GM21529 (cell line): ENCODE measurements around the gene SMR3B.

Source experiments
- ATAC-seq: cut with Tn5 transposase; IDR thresholded peaks from one replicate; pipeline ENCODE4 v1.9.1; 2021; ENCODE audit not compliant: unreplicated experiment

Gene SMR3B

DNA sequence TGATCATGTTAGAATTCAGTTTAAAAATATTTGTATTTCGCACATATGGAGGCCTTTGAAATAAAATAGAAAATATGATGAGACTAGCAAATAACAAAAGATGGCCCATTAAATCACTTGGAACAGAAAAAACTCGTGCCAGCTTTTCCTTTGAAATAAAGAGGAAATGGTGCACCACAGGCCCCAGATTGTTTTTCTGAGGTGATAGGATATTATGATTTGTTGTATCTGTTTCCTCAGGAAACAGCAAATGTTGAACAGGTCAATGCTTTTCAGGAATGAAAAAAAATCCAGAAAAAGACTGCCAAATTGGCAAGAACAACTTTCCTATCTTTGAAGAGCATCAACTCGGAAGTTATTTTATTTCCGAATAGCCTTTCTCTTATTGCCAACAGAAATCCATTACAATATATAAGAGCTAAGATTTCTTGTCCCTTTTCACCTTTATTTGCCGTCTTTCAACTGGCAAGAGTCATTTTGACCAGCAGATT lies at the start of gene SMR3B:
Gene SMR3B, plus strand, starts transcription at position 441 of the 491 bp plus-strand sequence. CDS start 1,380 bp downstream, outside the sequence.
- ATAC-seq = no peak

- ATAC-seq = no peak
These were observed 48.2 kb upstream of the SMR3B start, which contains the start of gene CABS1 for GRCh38 chr4:70334681-70335080. CABS1 (plus strand) TSS chr4:70334981; CDS start chr4:70335040, 59 bp downstream.

GRCh38 chr4:70336043-70336442 lies 46.9 kb upstream of the SMR3B start:
- no peak for ATAC-seq

- ATAC-seq = no peak
These were observed 45.0 kb upstream of the SMR3B start for GRCh38 chr4:70337886-70338420.

DNA sequence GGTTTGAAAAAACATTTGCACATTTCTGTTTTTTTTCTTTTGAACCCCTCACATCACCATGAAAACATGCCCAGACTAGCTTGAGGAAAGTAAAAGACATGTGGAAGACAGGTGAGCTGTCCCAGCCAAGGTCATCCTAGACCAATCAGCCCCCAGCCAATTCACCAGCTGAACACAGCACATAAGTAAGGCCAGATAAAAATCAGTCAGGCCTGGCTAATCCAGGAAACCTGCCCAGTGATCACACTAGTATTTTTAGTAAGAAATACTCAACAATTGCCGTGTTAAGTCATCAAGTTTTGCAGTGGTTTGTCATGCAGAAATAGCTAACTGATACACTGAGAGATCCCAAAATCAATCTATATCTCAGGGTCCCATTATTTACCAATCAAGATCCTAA lies 26.7 kb upstream of the SMR3B start:
- ATAC-seq = no peak

- ATAC-seq = no peak
These were observed 23.7 kb upstream of the SMR3B start for GRCh38 chr4:70359115-70359661.

DNA sequence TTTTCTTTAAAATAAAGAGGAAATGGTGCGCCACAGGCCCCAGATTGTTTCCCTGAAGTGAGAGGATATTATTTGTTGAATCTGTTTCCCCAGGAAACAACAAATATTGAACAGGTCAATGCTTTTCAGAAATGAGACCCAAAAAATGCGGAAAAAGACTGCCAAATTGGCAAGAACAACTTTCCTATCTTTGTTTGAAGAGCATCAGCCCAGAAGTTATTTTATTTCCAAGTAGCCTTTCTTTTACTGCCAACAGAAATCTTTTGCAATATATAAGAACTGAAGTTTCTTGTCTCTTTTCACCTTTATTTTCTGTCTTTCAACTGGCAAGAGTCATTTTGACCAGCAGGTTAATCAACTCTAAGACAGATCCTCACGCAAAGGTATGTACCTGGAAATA lies 22.5 kb upstream of the SMR3B start, which contains the start of gene SMR3A:
Gene SMR3A, plus strand, starts transcription at position 301 of the 400 bp plus-strand sequence. CDS start 1,356 bp downstream, outside the sequence.
- no peak for ATAC-seq

GRCh38 chr4:70364002-70364401 lies 18.9 kb upstream of the SMR3B start:
- ATAC-seq = no peak

DNA sequence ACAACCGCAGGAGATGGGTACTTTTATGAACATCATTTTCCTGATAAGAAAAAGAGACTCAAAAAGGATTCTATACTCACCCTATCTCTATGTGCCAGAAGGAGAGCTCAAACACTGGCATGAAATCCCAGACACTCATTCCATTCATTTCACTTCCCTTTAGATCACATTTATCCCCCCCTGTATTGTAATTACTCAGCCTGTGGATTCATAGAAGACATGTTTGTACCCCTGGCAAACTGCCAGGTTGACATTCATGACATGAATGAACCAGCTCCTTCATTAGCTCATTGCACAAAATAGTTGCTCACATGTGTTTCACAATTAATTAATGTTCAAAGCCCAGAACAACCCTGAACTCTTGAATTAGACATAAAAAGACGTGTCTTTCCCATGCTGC lies 17.5 kb upstream of the SMR3B start:
- no peak for ATAC-seq

GRCh38 chr4:70367813-70368212 lies 15.1 kb upstream of the SMR3B start:
- ATAC-seq = no peak

GRCh38 chr4:70371987-70372386 lies 10.9 kb upstream of the SMR3B start:
- ATAC-seq = no peak

DNA sequence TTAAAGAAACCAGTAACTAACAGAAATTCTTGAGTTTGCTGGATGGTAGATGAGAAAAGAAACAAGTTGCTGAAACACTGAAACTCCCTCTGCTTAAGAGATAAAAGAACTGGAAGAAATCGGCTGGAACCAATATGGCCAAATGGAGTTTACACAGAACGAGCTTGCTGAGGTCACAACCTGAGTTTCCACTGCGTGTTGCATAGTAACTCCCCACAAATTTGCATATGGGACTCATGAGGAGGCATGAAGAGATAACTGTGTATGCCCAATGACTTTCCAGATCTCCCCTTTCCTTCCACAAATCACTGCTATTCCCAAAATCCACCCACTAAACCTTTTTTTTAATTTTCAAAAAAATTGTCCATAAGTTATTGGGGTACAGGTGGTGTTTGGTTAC lies 10.2 kb upstream of the SMR3B start:
- no peak for ATAC-seq

DNA sequence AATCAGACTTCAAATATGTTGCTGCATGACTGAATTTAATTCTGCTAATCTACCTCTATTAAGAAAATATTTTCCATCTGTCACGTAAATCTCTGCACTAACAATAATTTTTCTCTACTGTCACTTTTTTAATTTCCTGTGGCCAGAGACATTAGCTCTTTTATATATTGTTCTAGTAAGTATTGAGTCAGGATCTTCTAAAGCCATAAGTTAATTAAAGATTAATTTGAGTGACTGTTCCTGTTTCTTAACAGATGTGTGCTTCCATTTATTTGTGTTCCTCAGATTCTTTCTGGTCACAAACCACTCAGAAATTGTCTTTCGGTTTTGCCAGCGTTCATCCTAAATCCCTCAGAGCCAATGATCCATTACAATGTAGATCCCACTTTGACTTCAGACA lies 2.4 kb upstream of the SMR3B start:
- ATAC-seq = no peak

DNA sequence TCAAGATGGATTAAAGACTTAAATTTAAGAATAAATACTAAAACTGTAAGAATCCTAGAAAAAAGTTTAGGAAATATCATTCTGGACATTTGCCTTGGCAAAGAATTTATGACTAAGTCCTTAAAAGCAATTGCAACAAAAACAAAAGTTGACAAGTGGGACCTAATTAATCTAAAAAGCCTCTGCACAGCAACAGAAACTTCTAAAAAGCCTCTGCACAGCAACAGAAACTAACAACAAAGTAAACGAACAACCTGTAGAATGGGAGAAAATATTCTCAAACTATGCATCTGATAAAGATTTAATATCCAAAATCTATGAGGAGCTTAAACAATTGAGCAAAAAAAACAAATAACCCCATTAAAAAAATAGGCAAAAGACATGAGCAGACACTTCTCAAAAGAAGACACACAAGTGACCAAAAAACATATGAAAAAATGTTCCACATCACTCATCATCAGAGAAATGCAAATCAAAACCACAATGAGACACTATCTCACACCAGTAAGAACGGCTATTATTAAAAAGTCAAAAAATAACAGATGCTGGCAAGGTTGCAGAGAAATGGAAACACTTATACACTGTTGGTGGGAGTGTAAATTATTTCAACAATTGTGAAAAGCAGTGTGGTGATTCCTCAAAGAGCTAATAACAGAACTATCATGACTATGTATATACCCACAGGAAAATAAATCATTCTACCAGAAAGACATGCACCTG lies 9.3 kb downstream of the SMR3B start:
- ATAC-seq = peak; percentile 53

DNA sequence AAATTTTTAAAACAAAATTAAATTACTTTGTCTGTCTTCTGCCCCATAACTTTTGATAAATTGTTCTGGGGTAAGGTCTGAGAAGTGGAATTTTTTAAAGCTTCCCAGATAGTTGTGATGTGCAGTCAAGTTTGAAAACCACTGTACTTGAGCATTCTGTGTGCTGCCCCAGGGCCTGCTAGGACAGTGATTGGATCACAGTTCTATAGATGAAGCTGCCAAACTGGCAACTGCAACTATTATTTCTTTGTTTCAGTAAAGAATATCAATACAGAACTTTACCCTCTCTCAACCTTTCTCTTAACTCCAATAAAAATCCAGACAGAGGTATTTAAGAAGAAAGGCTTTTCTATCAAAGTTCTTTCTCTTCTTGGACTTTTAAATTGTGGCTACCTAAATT lies 14.6 kb downstream of the SMR3B start, which contains the start of gene OPRPN:
Gene OPRPN, plus strand, starts transcription at position 361 of the 400 bp plus-strand sequence. CDS start 1,346 bp downstream, outside the sequence.
- no peak for ATAC-seq

GRCh38 chr4:70399319-70399718 lies 16.4 kb downstream of the SMR3B start:
- ATAC-seq = no peak

GRCh38 chr4:70402762-70403161 lies 19.8 kb downstream of the SMR3B start:
- peak; percentile 54 for ATAC-seq

DNA sequence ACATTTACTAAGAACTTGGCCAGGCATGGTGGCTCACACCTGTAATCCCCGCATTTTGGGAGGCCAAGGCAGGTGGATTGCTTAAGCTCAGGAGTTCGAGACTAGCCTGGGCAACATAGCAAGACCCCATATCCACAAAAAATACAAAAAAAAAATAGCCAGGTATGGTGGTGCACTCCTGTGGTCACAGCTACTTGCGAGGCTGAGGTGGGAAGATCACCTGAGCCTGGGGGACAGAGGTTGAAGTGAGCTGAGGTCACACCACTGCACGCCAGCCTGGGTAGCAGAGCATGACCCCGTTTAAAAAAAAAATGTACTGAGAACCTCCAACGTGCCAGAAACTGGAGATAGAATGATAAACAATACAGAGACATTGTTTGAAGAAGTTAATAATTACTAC lies 22.8 kb downstream of the SMR3B start:
- peak; percentile 58 for ATAC-seq

DNA sequence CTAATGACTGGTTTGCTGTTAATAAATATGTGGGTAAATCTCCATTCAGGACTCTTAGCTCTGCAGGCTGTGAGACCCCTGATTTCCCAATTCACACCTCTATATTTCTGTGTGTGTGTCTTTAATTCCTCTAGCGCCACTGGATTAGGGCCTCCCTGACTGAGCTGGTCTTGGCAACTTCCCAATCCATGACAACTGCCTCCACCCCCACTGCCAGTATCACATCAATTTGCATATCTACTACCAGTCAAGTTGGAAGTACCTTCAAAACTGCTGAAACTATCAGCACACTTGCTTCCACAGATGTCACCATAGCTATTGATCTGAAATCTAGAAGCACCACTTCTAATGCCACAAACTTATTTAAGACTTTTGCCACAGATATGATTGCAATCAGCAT lies 42.4 kb downstream of the SMR3B start:
- ATAC-seq = no peak

DNA sequence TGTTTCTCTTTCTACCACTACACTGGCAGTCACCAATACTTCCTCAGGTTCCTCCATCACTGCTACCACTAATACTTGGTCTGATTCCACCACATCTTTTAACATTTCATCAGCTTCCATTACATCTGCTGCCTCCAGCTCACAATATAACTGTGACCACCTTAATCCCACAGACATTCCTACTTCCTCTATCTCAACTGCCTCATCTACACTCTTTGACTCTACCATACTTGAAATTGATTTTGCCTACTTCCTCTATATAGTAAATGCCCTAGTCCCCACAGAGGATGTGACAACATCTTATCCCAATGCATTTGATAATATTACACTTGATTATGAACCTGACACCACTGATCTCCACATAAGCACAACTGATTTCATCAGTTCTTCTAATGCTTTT lies 43.9 kb downstream of the SMR3B start:
- ATAC-seq = no peak

DNA sequence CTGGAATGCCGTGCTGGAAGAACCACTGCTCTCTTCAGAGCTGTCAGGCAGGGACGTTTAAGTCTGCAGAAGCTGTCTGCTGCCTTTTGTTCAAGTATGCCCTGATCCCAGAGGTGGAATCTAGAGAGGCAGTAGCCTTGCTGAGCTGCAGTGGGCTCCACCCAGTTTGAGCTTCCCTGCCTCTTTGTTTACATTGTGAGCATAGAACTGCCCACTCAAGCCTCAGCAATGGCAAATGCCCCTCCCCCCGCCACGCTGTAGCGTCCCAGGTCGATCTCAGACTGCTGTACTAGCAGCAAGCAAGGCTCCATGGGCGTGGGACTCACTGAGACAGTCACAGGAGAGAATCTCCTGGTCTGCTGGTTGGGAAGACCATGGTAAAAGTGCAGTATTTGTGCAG lies 54.3 kb downstream of the SMR3B start:
- ATAC-seq = no peak
